Subcutaneous adipose tissue (tissue), 4 donors: Measurements from ENCODE around the gene DDX17. TPM values are rescaled to one million over a fixed set of nuclear protein-coding genes. Genes with fewer than 3 reads are reported as not detected.

ENCODE experiments used
- total RNA-seq, 4 donors: library from RNA; depleted of rRNA; stranded (reverse); fragments of >200 nt; gene quantifications; one replicate each; pipeline ENCODE4 v1.1.0, GENCODE V29; 2016
- TF ChIP-seq, protein P1 (sequence below): fragments of 450-650 bp; IDR thresholded peaks from one replicate; pipeline ENCODE4 v1.5.1; 2016; ENCODE audit warnings: low read depth, mild to moderate bottlenecking, control low read depth, antibody characterized with exemption, moderate library complexity

The DDX17 gene
- total RNA-seq, 4 donors from 2014 or later = 390 to 637 (median 507) TPM

DNA sequence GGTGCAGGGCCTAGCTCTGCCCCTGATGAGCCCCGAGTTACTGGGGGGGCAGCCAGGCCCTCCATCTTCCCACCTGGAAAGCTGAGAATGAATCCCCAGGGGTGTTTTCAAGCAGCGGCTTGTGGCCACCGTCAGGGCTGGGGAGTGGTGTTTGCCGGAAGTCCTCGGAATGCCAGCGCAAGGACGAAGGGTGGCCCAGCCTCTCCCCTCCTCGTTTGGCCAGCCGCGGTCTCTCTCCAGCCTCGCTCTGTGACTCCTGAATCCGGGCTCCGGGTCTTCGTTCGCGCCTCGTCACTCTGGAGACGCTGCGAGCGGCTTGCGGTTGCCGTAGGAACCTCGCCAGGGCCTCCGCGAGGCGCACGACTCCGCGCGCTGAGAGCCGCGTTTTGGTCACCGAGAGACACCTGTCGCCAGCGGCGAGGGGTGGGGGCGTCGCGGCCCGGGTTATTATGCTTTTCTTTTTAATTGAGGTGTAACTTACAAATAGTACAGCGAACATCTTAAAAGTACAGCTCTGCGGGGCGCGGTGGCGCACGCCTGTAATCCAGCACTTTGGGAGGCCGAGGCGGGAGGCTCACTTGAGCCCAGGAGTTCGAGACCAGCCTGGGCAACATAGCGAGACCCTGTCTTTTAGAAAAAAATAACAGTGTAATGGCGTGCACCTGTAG, 44.6 kb downstream of the DDX17 start:
- TF ChIP-seq, protein P1, sequence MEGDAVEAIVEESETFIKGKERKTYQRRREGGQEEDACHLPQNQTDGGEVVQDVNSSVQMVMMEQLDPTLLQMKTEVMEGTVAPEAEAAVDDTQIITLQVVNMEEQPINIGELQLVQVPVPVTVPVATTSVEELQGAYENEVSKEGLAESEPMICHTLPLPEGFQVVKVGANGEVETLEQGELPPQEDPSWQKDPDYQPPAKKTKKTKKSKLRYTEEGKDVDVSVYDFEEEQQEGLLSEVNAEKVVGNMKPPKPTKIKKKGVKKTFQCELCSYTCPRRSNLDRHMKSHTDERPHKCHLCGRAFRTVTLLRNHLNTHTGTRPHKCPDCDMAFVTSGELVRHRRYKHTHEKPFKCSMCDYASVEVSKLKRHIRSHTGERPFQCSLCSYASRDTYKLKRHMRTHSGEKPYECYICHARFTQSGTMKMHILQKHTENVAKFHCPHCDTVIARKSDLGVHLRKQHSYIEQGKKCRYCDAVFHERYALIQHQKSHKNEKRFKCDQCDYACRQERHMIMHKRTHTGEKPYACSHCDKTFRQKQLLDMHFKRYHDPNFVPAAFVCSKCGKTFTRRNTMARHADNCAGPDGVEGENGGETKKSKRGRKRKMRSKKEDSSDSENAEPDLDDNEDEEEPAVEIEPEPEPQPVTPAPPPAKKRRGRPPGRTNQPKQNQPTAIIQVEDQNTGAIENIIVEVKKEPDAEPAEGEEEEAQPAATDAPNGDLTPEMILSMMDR = no peak

DNA sequence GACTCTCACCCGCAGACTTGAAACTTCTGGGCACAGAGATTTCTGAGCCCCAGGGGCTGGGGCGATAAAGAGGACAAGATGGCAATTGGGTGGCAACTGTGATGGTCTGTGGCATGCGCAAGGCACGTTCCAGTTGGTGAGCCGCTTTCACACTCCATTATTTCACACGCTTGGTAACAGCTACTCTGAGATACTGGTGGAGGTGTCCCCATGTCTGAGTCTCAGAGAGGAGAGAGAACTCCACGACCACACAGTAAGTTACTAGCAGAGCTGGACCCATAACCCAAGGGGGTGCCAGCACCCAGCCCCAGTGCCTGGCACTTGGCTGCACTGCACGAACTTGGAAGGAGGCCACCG, 45.1 kb downstream of the DDX17 start:
- TF ChIP-seq, protein P1 = no peak

DNA sequence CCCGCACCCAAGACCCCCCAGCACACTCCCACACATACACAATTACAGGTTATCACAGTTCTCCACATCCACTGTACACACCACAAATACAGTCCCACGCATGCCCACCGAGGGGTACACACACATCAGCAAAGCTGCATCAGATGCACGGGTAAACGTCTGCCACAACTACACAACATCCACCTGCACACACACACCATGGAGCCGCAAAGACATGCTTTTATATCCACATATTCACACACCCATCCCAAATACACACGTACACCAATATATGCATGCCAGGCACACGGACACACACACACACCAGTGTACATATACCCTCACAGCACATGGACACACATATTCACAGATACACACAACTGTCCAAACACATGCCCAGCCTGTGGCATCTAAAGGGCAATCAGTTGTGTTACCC, 45.7 kb downstream of the DDX17 start:
- TF ChIP-seq, protein P1 = no peak

DNA sequence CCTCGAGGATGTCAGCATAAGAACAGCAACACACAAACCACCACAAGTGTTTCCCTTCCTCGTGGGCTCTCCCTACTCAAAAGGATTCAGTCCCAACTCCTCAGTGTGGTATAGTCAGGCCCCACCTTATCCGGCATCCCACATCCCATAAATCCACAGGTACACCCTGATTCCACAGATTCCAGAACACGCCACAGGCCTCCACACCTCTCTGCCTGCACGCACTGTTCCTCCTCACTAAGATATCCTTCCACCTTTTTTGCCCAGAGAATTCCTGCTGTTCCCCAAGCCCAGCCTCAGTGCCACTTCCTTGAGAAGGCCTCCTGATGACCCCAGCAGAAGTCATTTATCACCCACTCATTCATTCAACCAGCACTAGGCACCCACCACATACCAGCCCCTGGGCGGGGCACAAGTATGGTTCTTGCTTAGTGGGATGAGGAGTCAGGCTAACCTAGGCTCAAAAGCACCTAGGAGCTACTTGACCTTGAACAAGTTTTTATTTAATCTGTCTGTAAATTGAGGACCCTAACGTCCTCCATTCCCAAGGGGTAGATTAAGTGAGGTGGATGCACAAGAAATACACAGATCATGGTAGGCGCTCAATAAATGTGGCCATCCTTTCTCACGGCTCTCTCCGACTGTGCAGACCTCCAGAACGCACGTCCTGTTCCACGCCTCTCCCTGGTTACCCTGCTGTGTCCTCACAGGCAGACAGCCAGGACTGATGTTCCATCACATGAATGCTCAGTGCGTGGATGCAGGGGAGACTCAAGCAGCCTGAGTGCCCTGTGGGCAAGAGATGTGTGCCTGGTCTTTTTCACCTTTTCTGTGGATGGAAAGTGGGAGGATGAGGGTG, 49.0 kb downstream of the DDX17 start:
- TF ChIP-seq, protein P1 = no peak

DNA sequence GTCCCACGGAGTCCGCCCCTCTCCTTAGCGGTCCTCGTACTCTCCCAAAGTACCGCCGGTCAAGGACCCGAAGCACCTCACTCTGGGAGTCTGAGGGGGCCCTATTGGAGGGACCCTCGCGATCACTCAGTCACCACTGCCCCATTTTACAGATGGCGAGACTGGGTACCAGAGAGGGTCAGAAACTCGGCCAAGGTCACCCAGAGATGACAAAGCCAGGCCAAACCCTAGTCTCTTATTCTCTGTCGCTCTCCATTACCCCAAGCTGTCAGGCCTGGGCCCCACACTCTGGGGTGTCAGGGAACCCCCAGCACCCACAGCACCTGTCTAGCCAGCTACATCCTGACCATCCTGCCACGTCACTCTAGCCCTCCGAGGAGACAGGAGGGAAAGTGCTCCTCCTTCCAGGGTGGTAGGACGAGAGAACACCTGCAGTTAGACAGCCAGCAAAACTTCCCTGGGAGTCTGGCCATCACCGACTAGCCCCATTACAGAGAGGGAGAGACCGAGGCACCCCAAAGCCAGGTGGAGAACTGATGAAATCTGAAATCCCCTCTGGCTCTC, 49.8 kb downstream of the DDX17 start:
- TF ChIP-seq, protein P1 = no peak

DNA sequence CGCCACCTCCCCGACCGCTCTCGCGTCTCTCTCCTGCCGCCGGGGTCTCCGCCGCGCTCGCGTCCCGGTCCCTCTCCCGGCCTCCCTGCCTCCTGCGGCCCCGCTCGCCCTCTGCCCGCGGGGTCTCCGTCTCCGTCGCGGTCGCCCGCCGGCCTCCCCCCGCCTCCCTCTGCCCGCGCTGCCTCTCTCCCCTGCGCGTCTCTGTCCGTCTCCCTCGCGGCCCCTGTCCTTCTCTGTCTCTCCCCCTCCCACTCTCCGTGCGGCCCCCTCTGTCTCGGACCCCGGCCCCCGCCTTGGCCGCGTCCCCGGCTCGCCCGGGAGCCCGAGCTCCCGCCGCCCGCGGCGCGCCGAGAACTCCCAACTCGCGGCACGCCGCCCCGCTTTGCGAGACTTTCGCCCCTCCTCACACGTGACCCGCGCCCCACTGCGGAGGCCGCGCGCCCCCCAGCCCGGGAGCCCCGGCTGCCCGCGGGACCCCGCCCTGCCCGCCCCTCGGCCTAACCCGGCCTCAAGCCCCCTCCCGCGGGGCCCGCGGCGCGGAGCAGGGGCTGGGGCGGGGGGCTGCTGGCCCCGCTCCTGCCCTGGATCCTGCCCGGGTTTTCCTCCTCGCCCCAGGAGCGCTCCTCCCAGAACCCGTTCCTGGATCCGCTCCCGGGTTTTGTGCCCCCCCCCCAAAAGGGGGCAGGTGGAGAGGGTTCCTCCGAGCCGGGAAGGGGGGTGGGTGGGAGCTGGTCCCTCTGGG, 50.4 kb downstream of the DDX17 start:
- TF ChIP-seq, protein P1 = no peak
